Smooth muscle cell (in vitro differentiated cells): ENCODE data around the gene SMCHD1. TPM values are rescaled to one million over a fixed set of nuclear protein-coding genes. Genes with fewer than 3 reads are reported as not detected.
"Not testable (repeated sequence)": the region's sequence is repeated elsewhere in the genome, so short reads cannot be mapped to it uniquely, and the experiment has no call there.

Experiments used
- DNase-seq: peaks from one replicate; lab custom pipeline; 2025; ENCODE audit not compliant: unreplicated experiment; lab: John Stamatoyannopoulos, UW
- H2AFZ ChIP-seq: fragments of 200-600 bp; sonication (generic); 2 replicates; pipeline ENCODE4 v1.6.0; 2016; ENCODE audit warnings: antibody characterized with exemption, low read depth, mild to moderate bottlenecking
- H3F3A ChIP-seq: fragments of 200-600 bp; sonication (generic); 2 replicates; pipeline ENCODE4 v1.6.0; 2017; ENCODE audit warnings: antibody characterized with exemption, low read depth
- H3K27ac ChIP-seq: fragments of 200-600 bp; sonication (generic); 2 replicates; pipeline ENCODE4 v1.5.1; 2016; ENCODE audit warnings: low read depth, mild to moderate bottlenecking
- H3K27me3 ChIP-seq: fragments of 200-600 bp; sonication (generic); 2 replicates; pipeline ENCODE4 v1.6.1; 2016; ENCODE audit warnings: low read depth, mild to moderate bottlenecking
- H3K36me3 ChIP-seq: fragments of 200-600 bp; sonication (generic); 2 replicates; pipeline ENCODE4 v1.5.1; 2016; ENCODE audit warnings: low read depth
- H3K4me1 ChIP-seq: fragments of 200-600 bp; sonication (generic); 2 replicates; pipeline ENCODE4 v1.5.1; 2016; ENCODE audit warnings: low read depth
- H3K4me2 ChIP-seq: fragments of 200-600 bp; sonication (generic); 2 replicates; pipeline ENCODE4 v1.6.0; 2016; ENCODE audit warnings: mild to moderate bottlenecking
- H3K4me3 ChIP-seq: fragments of 200-600 bp; sonication (generic); 2 replicates; pipeline ENCODE4 v1.5.1; 2016; ENCODE audit warnings: mild to moderate bottlenecking
- H3K79me2 ChIP-seq: fragments of 200-600 bp; sonication (generic); 2 replicates; pipeline ENCODE4 v1.6.0; 2016; ENCODE audit warnings: low read depth, mild to moderate bottlenecking
- H3K9ac ChIP-seq: fragments of 200-600 bp; sonication (generic); 2 replicates; pipeline ENCODE4 v1.6.0; 2016; ENCODE audit warnings: low read depth
- H3K9me3 ChIP-seq: fragments of 200-600 bp; sonication (generic); replicated peaks from 2 replicates; pipeline ENCODE4 v1.5.1; 2016; ENCODE audit warnings: low read depth
- H4K20me1 ChIP-seq: fragments of 200-600 bp; sonication (generic); 2 replicates; pipeline ENCODE4 v1.6.0; 2016; ENCODE audit warnings: low read depth
- CTCF ChIP-seq: fragments of 200-600 bp; sonication (generic); IDR thresholded peaks from 2 replicates; pipeline ENCODE4 v1.5.1; 2017; ENCODE audit warnings: borderline replicate concordance, mild to moderate bottlenecking, antibody characterized with exemption; ENCODE audit not compliant: insufficient read depth, poor library complexity, severe bottlenecking
- WGBS: methylation state at CpG from one replicate; pipeline ENCODE4 v1.1.7; 2016; ENCODE audit warnings: low lambda C conversion rate; 5-methylcytosine and 5-hydroxymethylcytosine counted together
- polyA plus RNA-seq: library from polyadenylated mRNA; unstranded; fragments of >200 nt; fragmentation: Nextera tagmentation; extraction: Ambion mirVana; gene quantifications from 2 replicates; pipeline ENCODE4 v1.2.1, GENCODE V29; 2016
- small RNA-seq: library from RNA; depleted of rRNA; stranded (forward); fragments of <200 nt; gene quantifications from one replicate; pipeline ENCODE3, GENCODE V24; 2014
- total RNA-seq: library from RNA; depleted of rRNA; stranded (reverse); fragments of >200 nt; gene quantifications from 2 replicates; pipeline ENCODE4 v1.2.3, GENCODE V29; 2014

SMCHD1 gene
- total and polyA plus RNA-seq, 2 experiments from 2014 or later = 5.9 to 46.3 TPM

- DNase-seq = no peak
- Histone ChIP-seq H3K4me1 (peaks cover 9% of the 10 kb centered on the region), H3K4me3 (no peak overlapping the region), H3K9me3 (no peaks in the 10 kb centered on the region), H3K27me3 (no peaks in the 10 kb centered on the region), H3K36me3 (no peaks in the 10 kb centered on the region), H3F3A (peaks cover 12% of the 10 kb centered on the region), H3K27ac (peak overlapping the region; percentile 28), H3K79me2 (no peaks in the 10 kb centered on the region), H2AFZ (no peak overlapping the region), H4K20me1 (no peaks in the 10 kb centered on the region), H3K9ac (no peak overlapping the region), H3K4me2 (peak overlapping the region; percentile 69)
- 52% methylated on average over 8 of the region's 8 CpGs for WGBS
- TF ChIP-seq CTCF = no peak
These were observed 196.2 kb downstream of the SMCHD1 start for GRCh38 chr18:2851771-2852170.

GRCh38 chr18:2852460-2852859 lies 196.9 kb downstream of the SMCHD1 start:
- Histone ChIP-seq H3K4me1 (peaks cover 15% of the 10 kb centered on the region), H3F3A (peaks cover 15% of the 10 kb centered on the region)
- not testable (repeated sequence) for H3K27ac ChIP-seq, H3K79me2 ChIP-seq, H4K20me1 ChIP-seq, H3K4me2 ChIP-seq, H3K36me3 ChIP-seq, H3K9me3 ChIP-seq, H2AFZ ChIP-seq, H3K9ac ChIP-seq, H3K4me3 ChIP-seq, DNase-seq, H3K27me3 ChIP-seq
- WGBS = 93% methylated on average over 12 of the region's 12 CpGs

- Histone ChIP-seq H2AFZ (no peak overlapping the region), H3F3A (peaks cover 12% of the 10 kb centered on the region), H3K9ac (no peak overlapping the region), H3K4me3 (no peak overlapping the region), H3K36me3 (no peaks in the 10 kb centered on the region), H3K9me3 (no peaks in the 10 kb centered on the region), H3K79me2 (no peaks in the 10 kb centered on the region), H3K27ac (no peak overlapping the region), H4K20me1 (no peaks in the 10 kb centered on the region), H3K27me3 (no peaks in the 10 kb centered on the region), H3K4me2 (no peak overlapping the region), H3K4me1 (peaks cover 16% of the 10 kb centered on the region)
- no peak for TF ChIP-seq CTCF
- 85% methylated on average over 18 of the region's 18 CpGs for WGBS
- DNase-seq = no peak
These were observed 197.8 kb downstream of the SMCHD1 start for GRCh38 chr18:2853173-2853925.

- H3K27me3 ChIP-seq = no peaks in the 10 kb centered on the region
- no peak overlapping the region for H3K27ac ChIP-seq
- WGBS = 46% methylated on average over 7 of the region's 7 CpGs
- peaks cover 16% of the 10 kb centered on the region for H3K4me1 ChIP-seq
- no peaks in the 10 kb centered on the region for H4K20me1 ChIP-seq
- DNase-seq = no peak
- H2AFZ ChIP-seq = no peak overlapping the region
- no peak overlapping the region for H3K9ac ChIP-seq
- no peaks in the 10 kb centered on the region for H3K36me3 ChIP-seq
- H3K4me3 ChIP-seq = no peak overlapping the region
- H3K4me2 ChIP-seq = peak overlapping the region; percentile 34
- H3F3A ChIP-seq = peaks cover 12% of the 10 kb centered on the region
- no peak for TF ChIP-seq CTCF
- H3K79me2 ChIP-seq = no peaks in the 10 kb centered on the region
- no peaks in the 10 kb centered on the region for H3K9me3 ChIP-seq
These were observed 198.6 kb downstream of the SMCHD1 start for GRCh38 chr18:2853926-2854664.

Small RNA genes within 50 kb of the gene (small RNA-seq; reads per million reads assigned to genes)
- gene RF00019 (not detected), gene RNU6-340P (not detected)

Other genes starting within 250 kb of the SMCHD1 start
- 7.3 and 27.7 TPM in 2 replicates for gene METTL4, start 84.2 kb upstream of the SMCHD1 start, total RNA-seq
- gene METTL4, start 84.2 kb upstream of the SMCHD1 start, polyA plus RNA-seq = 6.6 and 8.2 TPM in 2 replicates
- 8.2 and 9.1 TPM in 2 replicates for gene NDC80, start 84.2 kb upstream of the SMCHD1 start, total RNA-seq
- 8.1 and 8.8 TPM in 2 replicates for gene NDC80, start 84.2 kb upstream of the SMCHD1 start, polyA plus RNA-seq
- 6.5 and 14.7 TPM in 2 replicates for gene EMILIN2, start 191.3 kb downstream of the SMCHD1 start, total RNA-seq
- gene EMILIN2, start 191.3 kb downstream of the SMCHD1 start, polyA plus RNA-seq = 22.9 and 27.3 TPM in 2 replicates